ENCODE results near the gene TK2. TPM values are rescaled to one million over a fixed set of nuclear protein-coding genes. Genes with fewer than 3 reads are reported as not detected.

The TK2 gene
- polyA plus RNA-seq, 3 donors from 2014 or later, result 8.2 to 19.9 (median 9.8) TPM

GRCh38 chr16:66529475-66529874 is 20.4 kb downstream of the TK2 start:
- DNase-seq, result no peak
- Mint-ChIP-seq H3K36me3 (peaks cover 16 to 34% (median 25%) of the 10 kb centered on the region in 3 donors), H3K27ac (peak overlapping the region in 3 of 6 donors; percentile 46 to 65 (median 46)), H3K4me3 (no peak overlapping the region), H3K4me1 (peaks cover 18 to 33% of the 10 kb centered on the region in 2 donors), H3K27me3 (ENCODE audit: low read depth in 3 of 3) (no peaks in the 10 kb centered on the region), H3K9me3 (peaks cover 0 to 1% (median 0%) of the 10 kb centered on the region in 6 donors)

- H3K4me3 Mint-ChIP-seq, result no peak overlapping the region
Measured at GRCh38 chr16:66528294-66528693, 21.6 kb downstream of the TK2 start.

GRCh38 chr16:66525396-66526180 is 24.3 kb downstream of the TK2 start:
- H3K4me3 Mint-ChIP-seq, result peak overlapping the region in 2 of 5 donors; percentile 15 to 21
- H3K27me3 Mint-ChIP-seq (ENCODE audit: low read depth in 3 of 3), result peaks cover 6 to 12% (median 8%) of the 10 kb centered on the region in 3 donors
- peaks cover 0 to 1% (median 0%) of the 10 kb centered on the region in 6 donors for H3K9me3 Mint-ChIP-seq
- peaks cover 4 to 24% (median 9%) of the 10 kb centered on the region in 3 donors for H3K36me3 Mint-ChIP-seq
- DNase-seq, result peak in 2 of 3 donors; percentile 37 to 42
- H3K27ac Mint-ChIP-seq, result peak overlapping the region; percentile 89 to 97 (median 93)
- peaks cover 55 to 71% of the 10 kb centered on the region in 2 donors for H3K4me1 Mint-ChIP-seq

More at GRCh38 chr16:66528294-66528693, 21.6 kb downstream of the TK2 start:
- H3K4me1 Mint-ChIP-seq, result peaks cover 28 to 44% of the 10 kb centered on the region in 2 donors
- H3K36me3 Mint-ChIP-seq, result peaks cover 13 to 36% (median 25%) of the 10 kb centered on the region in 3 donors
- peaks cover 0 to 3% (median 2%) of the 10 kb centered on the region in 3 donors for H3K27me3 Mint-ChIP-seq (ENCODE audit: low read depth in 3 of 3)
- H3K27ac Mint-ChIP-seq, result peak overlapping the region in 3 of 6 donors; percentile 35 to 57 (median 48)
- H3K9me3 Mint-ChIP-seq, result peaks cover 0 to 1% (median 0%) of the 10 kb centered on the region in 6 donors
- DNase-seq, result no peak

GRCh38 chr16:66524601-66525164 is 25.2 kb downstream of the TK2 start:
- H3K4me1 Mint-ChIP-seq, result peaks cover 64 to 80% of the 10 kb centered on the region in 2 donors
- peak; percentile 40 to 55 (median 52) for DNase-seq
- peaks cover 1 to 17% (median 6%) of the 10 kb centered on the region in 3 donors for H3K36me3 Mint-ChIP-seq
- peaks cover 0 to under 1% (median 0%) of the 10 kb centered on the region in 6 donors for H3K9me3 Mint-ChIP-seq
- peak overlapping the region; percentile 89 to 97 (median 93) for H3K27ac Mint-ChIP-seq
- peaks cover 6 to 12% (median 8%) of the 10 kb centered on the region in 3 donors for H3K27me3 Mint-ChIP-seq (ENCODE audit: low read depth in 3 of 3)
- H3K4me3 Mint-ChIP-seq, result peak overlapping the region; percentile 46 to 80 (median 70)

GRCh38 chr16:66523861-66524354 is 26.0 kb downstream of the TK2 start:
- Mint-ChIP-seq H3K27me3 (ENCODE audit: low read depth in 3 of 3) (peaks cover 6 to 12% (median 8%) of the 10 kb centered on the region in 3 donors), H3K27ac (peak overlapping the region; percentile 89 to 97 (median 93)), H3K4me3 (peak overlapping the region; percentile 67 to 81 (median 78)), H3K9me3 (no peaks in the 10 kb centered on the region), H3K4me1 (peaks cover 69 to 86% of the 10 kb centered on the region in 2 donors), H3K36me3 (peaks cover 0 to 14% (median 2%) of the 10 kb centered on the region in 3 donors)
- DNase-seq, result peak; percentile 57 to 63 (median 60)

GRCh38 chr16:66522816-66523590 is 26.9 kb downstream of the TK2 start:
- H3K27me3 Mint-ChIP-seq (ENCODE audit: low read depth in 3 of 3), result peaks cover 6 to 12% (median 8%) of the 10 kb centered on the region in 3 donors
- H3K36me3 Mint-ChIP-seq, result peaks cover 0 to 7% (median 0%) of the 10 kb centered on the region in 3 donors
- no peak for DNase-seq
- peak overlapping the region; percentile 89 to 97 (median 93) for H3K27ac Mint-ChIP-seq
- peaks cover 77 to 93% of the 10 kb centered on the region in 2 donors for H3K4me1 Mint-ChIP-seq
- no peaks in the 10 kb centered on the region for H3K9me3 Mint-ChIP-seq
- peak overlapping the region; percentile 67 to 81 (median 80) for H3K4me3 Mint-ChIP-seq

GRCh38 chr16:66521951-66522771 is 27.8 kb downstream of the TK2 start:
- peak overlapping the region; percentile 89 to 97 (median 93) for H3K27ac Mint-ChIP-seq
- DNase-seq, result peak; percentile 78 to 82 (median 80)
- H3K36me3 Mint-ChIP-seq, result peaks cover 0 to 4% (median 0%) of the 10 kb centered on the region in 3 donors
- H3K27me3 Mint-ChIP-seq (ENCODE audit: low read depth in 3 of 3), result peaks cover 6 to 13% (median 8%) of the 10 kb centered on the region in 3 donors
- peaks cover 85 to 96% of the 10 kb centered on the region in 2 donors for H3K4me1 Mint-ChIP-seq
- no peaks in the 10 kb centered on the region for H3K9me3 Mint-ChIP-seq
- H3K4me3 Mint-ChIP-seq, result peak overlapping the region; percentile 67 to 84 (median 80)

GRCh38 chr16:66521252-66521713 is 28.6 kb downstream of the TK2 start:
- peaks cover 6 to 17% (median 8%) of the 10 kb centered on the region in 3 donors for H3K27me3 Mint-ChIP-seq (ENCODE audit: low read depth in 3 of 3)
- H3K4me3 Mint-ChIP-seq, result peak overlapping the region; percentile 67 to 84 (median 80)
- no peak for DNase-seq
- peak overlapping the region; percentile 89 to 97 (median 93) for H3K27ac Mint-ChIP-seq
- no peaks in the 10 kb centered on the region for H3K9me3 Mint-ChIP-seq
- H3K4me1 Mint-ChIP-seq, result peaks cover 94 to 96% of the 10 kb centered on the region in 2 donors
- H3K36me3 Mint-ChIP-seq, result peaks cover 0 to 4% (median 0%) of the 10 kb centered on the region in 3 donors

- Mint-ChIP-seq H3K27ac (peak overlapping the region; percentile 89 to 97 (median 93)), H3K27me3 (ENCODE audit: low read depth in 3 of 3) (peaks cover 6 to 17% (median 8%) of the 10 kb centered on the region in 3 donors), H3K4me3 (peak overlapping the region; percentile 52 to 72 (median 67)), H3K36me3 (peaks cover 0 to 4% (median 0%) of the 10 kb centered on the region in 3 donors), H3K9me3 (no peaks in the 10 kb centered on the region), H3K4me1 (peaks cover 96% of the 10 kb centered on the region in 2 donors)
- DNase-seq, result no peak
Measured at GRCh38 chr16:66520406-66521170, 29.3 kb downstream of the TK2 start.

- peaks cover 0 to 4% (median 0%) of the 10 kb centered on the region in 3 donors for H3K36me3 Mint-ChIP-seq
- peak overlapping the region; percentile 52 to 72 (median 67) for H3K4me3 Mint-ChIP-seq
- no peaks in the 10 kb centered on the region for H3K9me3 Mint-ChIP-seq
- no peak for DNase-seq
- H3K27me3 Mint-ChIP-seq (ENCODE audit: low read depth in 3 of 3), result peaks cover 6 to 17% (median 8%) of the 10 kb centered on the region in 3 donors
- H3K27ac Mint-ChIP-seq, result peak overlapping the region; percentile 89 to 97 (median 93)
- H3K4me1 Mint-ChIP-seq, result peaks cover 95 to 96% of the 10 kb centered on the region in 2 donors
Measured at GRCh38 chr16:66519482-66520373, 30.2 kb downstream of the TK2 start.

All from immature natural killer cell (primary cell).